ENCODE results near the gene FAM180B.

The FAM180B gene

DNA sequence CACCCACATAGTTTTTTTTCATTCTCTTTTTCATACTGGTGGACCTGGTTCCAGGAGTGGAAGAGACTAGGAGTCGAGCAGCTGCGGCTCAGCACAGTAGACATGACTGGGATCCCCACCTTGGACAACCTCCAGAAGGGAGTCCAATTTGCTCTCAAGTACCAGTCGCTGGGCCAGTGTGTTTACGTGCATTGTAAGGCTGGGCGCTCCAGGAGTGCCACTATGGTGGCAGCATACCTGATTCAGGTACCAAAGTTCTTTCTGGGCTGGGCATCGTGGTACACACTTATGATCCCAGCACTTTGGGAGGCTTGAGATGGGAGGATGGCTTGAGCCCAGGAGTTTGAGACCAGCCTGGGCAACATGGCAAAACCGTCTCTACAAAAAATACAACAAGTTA lies 16.8 kb upstream of the FAM180B start:
- DNase-seq (ENCODE audit: low read depth), result no peak

- DNase-seq (ENCODE audit: low read depth), result no peak
These were observed 15.7 kb upstream of the FAM180B start for GRCh38 chr11:47570651-47571356.

GRCh38 chr11:47571357-47571729 lies 15.1 kb upstream of the FAM180B start:
- DNase-seq (ENCODE audit: low read depth), result no peak

GRCh38 chr11:47571895-47572294 lies 14.6 kb upstream of the FAM180B start:
- no peak for DNase-seq (ENCODE audit: low read depth)

DNA sequence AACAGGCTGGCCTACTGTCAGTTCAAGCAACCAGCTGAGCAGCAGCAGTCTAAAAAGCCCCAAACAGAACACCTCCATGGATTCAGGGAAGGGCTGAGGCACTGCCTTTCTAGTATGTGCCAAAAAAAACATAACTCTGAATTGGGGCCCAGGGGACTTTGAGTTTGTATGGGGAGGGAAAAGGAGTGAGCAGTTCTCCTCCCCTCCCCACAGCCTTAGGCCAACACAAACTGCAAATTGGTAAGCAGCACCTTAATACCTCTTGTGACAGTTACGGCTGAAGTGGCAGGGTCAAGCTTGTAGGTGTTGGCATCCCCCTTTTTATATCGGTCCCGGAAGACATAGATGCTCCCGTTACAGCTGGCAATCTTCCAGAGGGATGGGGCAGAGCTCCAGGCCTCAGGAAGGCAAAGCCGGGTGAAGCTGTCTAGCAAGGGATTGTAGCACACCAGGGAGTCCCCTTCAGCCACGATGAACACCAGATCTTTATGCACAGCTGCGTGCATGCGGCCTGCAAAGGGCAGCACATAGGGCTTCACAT lies 13.7 kb upstream of the FAM180B start:
- no peak for DNase-seq (ENCODE audit: low read depth)

DNA sequence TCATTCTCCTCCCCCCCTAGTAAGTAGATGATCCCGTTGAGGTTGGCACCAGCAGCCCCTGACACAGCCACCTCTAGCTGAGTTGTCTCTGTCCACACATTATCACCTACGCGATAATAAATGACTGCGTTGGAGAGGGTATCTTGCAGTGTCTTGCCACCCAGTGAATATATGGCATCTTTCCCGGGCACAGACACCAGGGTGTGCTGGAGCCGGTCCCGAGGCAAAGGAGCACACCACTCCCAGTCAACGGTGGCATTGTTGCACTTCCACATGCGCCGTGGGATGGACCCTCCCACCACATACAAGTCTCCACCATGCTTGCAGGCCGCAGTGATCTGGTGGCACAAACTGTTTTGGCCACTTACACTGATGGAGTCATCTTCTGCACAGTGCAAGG lies 13.2 kb upstream of the FAM180B start:
- no peak for DNase-seq (ENCODE audit: low read depth)

DNA sequence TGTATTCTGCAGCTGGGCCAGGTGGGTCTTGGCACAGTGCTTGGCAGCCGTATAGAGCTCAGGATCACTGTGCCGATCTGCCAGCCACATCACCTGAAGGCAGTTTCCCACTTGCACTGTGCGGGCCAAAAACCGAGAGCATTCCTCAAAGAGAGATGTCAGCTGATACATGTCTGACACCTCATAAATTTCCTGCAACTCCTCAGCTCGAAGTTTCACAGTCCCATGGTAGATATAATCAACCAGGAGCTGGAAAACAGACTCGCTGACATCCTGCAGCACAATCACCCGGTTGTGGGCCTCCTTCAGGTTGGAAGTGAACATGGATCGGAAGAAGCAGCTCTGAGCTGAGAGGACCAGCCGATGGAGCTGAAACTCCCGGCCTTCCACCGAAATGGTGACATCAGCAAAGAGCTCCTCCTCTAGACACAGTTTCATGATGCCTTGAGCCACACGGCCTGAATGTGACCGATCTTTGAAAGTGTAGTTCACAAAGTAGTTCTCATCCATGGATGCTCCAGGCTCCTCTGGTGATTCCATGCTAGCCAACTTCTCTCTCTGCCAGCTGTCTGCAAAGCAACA lies 8.9 kb upstream of the FAM180B start:
- no peak for DNase-seq (ENCODE audit: low read depth)

DNA sequence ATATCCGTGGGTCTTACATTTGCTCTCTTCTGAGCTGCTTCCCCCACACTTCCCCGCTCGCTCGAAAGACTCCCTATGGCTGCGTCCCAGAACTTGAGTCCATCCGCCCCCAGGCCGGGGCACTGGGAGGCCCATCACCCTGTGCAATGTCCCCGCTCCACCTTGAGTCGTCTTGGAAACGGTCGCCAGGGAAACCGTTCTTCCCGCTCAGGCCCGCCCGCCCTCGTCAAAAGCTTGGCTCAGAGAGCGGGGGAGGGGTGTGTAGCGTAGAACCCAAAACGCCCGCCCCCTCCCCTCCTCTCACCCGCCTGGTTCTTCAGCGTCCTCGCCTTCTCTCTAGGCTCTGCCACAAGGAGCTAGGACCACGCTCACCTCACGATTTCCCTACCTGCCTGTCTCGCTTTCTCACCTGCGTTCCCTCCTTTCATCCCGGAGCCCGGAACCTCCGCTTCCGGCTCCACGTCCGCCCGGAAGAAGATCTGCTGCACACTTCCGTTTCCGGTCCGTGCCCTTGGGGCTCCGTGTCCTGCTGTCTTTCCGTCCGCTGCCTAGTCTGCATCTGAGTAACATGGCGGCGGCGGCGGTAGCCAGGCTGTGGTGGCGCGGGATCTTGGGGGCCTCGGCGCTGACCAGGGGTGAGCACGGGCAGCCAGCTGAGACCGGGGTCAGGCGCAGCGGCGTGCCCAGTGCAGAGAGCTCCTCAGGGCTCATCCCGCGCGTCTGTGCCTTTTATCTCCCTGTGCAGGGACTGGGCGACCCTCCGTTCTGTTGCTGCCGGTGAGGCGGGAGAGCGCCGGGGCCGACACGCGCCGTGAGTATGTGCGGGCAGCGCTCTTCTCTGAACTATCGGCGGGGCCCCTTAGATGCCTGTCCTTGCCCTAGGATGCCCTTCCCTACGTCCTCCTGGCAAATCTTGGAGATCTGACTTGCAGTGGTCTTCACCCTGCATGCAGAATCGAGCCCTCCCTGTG lies 7.7 kb upstream of the FAM180B start, which contains the start of the genes KBTBD4 and NDUFS3:
KBTBD4 (minus strand) TSS at position 447 of the 971 bp plus-strand sequence; CDS start at position 428, 19 bp downstream.
NDUFS3 (plus strand) TSS at position 551 of the 971 bp plus-strand sequence; CDS start at position 569, 18 bp downstream.
- DNase-seq (ENCODE audit: low read depth), result peak; percentile 88

DNA sequence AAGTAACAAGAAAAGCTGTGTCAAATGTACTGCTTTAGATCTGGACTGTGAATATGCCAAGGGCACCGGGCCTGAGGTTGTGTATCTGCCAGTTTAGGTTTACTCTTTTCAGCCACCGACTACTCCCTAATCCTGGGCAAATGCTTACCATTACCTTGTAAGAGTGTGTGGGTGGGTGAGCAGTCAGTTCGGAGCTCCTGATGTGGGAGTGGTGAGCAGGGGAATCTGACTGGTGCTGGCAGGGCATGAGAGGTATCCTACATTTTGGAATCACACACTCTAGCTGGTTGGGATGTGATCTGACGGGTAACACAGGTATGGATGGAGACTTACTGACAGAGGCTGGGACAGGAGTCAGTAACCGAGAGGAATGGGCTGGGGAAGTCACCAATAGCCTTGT lies 2.6 kb upstream of the FAM180B start:
- DNase-seq (ENCODE audit: low read depth), result no peak

- DNase-seq (ENCODE audit: low read depth), result no peak
These were observed 700 bp downstream of the FAM180B start for GRCh38 chr11:47587039-47587716.

DNA sequence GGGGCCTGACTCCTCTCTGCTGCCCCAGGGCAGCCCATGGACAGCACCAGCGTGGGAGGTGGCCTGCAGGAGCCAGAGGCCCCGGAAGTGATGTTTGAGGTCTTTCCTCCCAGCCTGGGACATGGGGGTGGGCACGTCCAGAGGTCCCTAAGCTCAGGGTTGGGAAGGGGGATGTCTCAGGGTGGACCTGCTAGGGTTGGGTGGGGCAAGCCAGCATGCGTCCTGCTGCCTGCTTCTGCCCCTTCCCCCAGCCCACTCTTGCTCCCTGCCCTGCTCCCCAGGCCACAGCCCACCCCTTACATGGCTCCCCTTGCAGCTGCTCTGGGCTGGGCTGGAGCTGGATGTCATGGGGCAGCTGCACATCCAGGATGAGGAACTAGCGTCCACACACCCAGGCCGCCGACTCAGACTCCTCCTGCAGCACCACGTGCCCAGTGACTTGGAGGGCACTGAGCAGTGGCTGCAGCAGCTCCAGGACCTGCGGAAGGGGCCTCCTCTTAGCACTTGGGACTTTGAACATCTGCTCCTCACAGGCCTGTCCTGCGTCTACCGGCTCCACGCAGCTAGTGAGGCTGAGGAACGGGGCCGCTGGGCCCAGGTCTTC lies 1.3 kb downstream of the FAM180B start:
- no peak for DNase-seq (ENCODE audit: low read depth)

DNA sequence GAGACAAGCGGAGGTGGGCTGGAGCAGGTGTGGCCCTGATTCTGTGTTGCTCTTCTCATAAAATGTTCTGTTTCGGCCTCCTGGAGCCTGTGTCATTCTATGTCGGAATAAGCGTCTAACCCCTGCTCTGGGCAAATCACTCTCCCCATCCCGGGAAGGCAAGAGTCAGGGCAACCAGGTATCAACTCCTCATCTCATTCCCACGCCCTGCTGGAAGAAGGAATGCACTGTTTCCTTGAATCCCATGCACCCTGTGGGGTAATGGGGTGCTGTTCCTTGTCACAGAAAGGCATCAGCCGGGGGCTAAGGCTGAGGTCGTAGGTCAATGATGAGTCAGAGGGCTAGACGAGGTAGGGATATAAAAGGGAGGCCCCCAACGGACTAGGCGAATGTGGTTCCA lies 2.6 kb downstream of the FAM180B start:
- DNase-seq (ENCODE audit: low read depth), result no peak

DNA sequence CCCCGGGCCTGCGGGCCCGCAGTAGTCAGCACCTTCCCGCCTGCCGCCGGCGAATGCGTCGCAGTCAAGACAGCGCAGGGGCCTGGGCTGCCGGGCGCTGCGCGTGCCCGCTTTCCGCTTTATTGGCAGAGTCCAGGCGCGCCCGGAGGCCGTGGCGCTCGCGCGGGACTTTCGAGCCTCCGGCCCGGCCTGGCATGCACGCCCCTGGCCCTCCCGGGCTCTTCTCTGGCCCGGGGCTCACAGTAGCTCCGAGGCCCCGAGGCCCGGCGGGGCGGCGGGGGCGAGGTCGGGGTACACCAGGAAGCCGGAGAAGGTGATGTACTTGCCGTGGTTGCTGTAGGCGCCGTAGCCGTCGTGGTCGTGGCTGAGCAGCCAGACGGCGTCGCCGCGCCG lies 3.1 kb downstream of the FAM180B start:
- no peak for DNase-seq (ENCODE audit: low read depth)

- DNase-seq (ENCODE audit: low read depth), result no peak
These were observed 3.7 kb downstream of the FAM180B start for GRCh38 chr11:47589977-47590861.

DNA sequence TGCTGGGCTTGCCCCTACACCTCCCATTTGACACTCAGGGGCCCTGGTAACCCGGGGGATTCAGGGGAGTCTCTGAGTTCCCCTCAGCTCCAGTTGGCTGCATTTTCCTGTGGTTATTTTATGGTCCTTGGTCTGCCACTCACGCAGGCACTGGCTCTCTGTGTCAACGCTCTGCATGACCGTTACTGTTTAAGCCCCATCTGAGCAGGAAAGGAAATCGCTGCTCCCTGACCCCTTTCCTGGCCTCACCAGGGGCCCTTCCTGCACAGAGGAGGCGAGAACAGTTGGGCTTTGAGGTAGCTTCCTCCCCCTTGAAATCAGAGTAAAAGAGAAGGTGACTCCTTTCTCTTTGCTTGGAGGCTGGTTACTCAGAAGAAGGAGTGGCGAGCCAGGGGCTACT lies 5.3 kb downstream of the FAM180B start:
- no peak for DNase-seq (ENCODE audit: low read depth)

DNA sequence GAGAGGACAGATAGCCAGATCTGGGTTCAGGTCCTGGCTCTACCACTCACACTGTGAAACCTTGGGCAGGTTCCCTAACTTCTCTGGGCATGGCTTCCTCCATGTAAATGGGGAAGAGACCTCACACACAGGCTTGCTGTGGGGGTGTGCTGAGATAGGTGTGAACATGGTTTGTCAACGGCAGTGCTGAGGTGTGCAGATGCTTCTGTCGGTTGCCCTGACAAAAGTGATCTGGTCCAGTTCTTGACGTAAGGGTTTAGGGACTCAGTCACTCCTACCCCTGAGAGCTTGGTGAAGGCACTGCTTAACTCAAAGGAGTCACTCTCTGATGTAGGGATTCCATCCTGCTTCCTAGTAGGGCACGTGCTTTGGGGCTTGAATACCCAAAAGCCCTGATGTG lies 5.8 kb downstream of the FAM180B start:
- no peak for DNase-seq (ENCODE audit: low read depth)

- DNase-seq (ENCODE audit: low read depth), result no peak
These were observed 6.5 kb downstream of the FAM180B start for GRCh38 chr11:47592970-47593369.

DNA sequence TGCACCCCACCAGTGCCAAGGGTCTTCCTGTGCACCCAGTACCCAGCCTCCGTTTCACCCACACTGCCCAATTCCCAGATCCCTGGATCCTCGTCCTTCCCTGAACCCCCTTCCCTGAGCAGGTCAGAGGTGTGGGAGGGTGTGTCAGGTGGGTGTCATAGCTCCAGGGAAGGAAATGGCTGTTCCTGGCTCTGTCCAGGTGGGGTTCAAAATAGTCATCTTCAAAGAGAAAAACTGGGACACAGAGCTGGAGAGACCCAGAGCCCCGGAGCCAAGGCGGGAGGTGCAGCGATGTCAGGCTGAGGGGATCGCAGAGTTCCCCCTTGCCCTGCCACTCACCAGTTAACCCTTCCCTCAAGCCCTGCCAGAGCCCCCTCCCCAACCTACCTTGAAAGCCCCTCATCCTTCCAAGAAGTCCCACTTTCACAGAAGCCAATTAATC lies 7.0 kb downstream of the FAM180B start:
- no peak for DNase-seq (ENCODE audit: low read depth)

DNA sequence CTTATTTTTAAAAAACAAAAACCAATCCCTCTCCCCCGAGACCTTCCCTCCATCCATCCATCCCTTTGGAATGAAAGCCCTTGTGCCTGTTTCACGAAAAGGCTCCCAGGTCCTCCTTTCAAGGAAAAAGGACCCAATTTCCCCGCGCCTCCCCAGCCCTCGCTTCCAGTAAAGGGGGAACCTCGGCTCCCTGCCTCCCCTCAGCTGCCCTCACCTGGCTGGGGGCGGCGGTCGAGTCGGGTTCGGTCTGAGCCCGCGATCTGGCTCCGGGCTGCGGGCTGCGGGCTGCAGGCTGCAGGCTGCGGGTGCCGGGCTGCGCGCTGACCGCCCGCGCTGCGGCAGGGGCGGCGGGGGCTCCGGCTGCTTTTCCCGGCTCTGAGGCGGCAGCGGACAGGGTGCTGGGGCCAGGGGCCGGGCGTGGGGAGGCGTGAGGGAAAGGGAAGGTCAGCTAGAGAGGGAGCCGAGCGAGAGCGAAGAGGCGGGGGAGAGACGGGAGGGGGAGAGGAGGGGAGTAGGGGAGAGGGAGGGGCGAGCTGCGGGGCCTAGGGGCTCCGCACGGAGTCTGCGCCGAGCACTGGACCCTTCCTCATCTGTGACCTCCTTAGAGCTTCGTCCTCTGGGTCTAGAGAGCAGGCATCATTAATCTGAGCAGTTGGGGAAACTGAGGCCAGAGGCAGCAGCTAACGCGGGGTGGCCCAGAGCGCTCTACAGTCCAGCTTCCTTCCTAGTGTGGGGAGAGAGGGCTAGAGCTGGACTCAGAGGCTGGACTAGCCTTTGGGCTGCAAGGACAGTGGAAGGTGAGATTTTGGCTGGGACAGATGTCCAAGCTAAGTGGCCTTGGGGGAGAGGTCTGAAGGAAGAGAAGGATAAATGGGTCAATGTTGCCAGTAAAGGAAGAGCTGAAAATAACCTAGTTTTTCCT lies 7.7 kb downstream of the FAM180B start, which contains the start of gene C1QTNF4:
C1QTNF4 (minus strand) TSS at position 478 of the 922 bp plus-strand sequence. CDS start 3,601 bp downstream, outside the sequence.
- DNase-seq (ENCODE audit: low read depth), result no peak
